ENCODE data around the gene ZNF512B. TPM values are rescaled to one million over a fixed set of nuclear protein-coding genes. Genes with fewer than 3 reads are reported as not detected.
"Not testable (repeated sequence)": the region's sequence is repeated elsewhere in the genome, so short reads cannot be mapped to it uniquely, and the experiment has no call there.

The ZNF512B gene
- 1 to 10 TPM; 1.3 to 2.9 TPM for total RNA-seq
- long read RNA-seq, partial matches to known transcripts, result 1 of 1 reads
- long read RNA-seq, other reads (novel, unspliced or antisense), result 0 of 1 reads

GRCh38 chr20:63969838-63970713 is at the start of gene ZNF512B:
Gene ZNF512B, minus strand, starts transcription at chr20:63969930. Its CDS starts 1,980 bp downstream, at chr20:63967950.
- DNase-seq (peak; percentile 36 to 64), ATAC-seq (no peak)
- intact Hi-C loops (cut with DNase I, micrococcal nuclease), result loop anchor here (5.0 to 10.0 kb wide), 3 partner anchors 65 to 435 kb away; partner anchors contain the start of gene PTK6 (in 2 of the 2)

- ATAC-seq (no peak), DNase-seq (no peak)
- intact Hi-C loops (cut with DNase I, micrococcal nuclease), result no loop called here
Measured at GRCh38 chr20:64015635-64016034, 45.9 kb upstream of the ZNF512B start.

GRCh38 chr20:64012385-64013154 is 42.8 kb upstream of the ZNF512B start:
- ATAC-seq; intact Hi-C loops (cut with DNase I, micrococcal nuclease); DNase-seq: not testable (repeated sequence)

GRCh38 chr20:64011366-64011779 is 41.6 kb upstream of the ZNF512B start:
- intact Hi-C loops (cut with DNase I, micrococcal nuclease), result no loop called here
- no peak for ATAC-seq
- no peak for DNase-seq

- ATAC-seq (no peak), DNase-seq (no peak)
- intact Hi-C loops (cut with DNase I, micrococcal nuclease), result no loop called here
Measured at GRCh38 chr20:64010711-64011237, 41.0 kb upstream of the ZNF512B start.

GRCh38 chr20:64009811-64010387 is 40.2 kb upstream of the ZNF512B start:
- DNase-seq, result no peak
- no peak for ATAC-seq
- intact Hi-C loops (cut with DNase I, micrococcal nuclease), result no loop called here

- no peak for ATAC-seq
- no peak for DNase-seq
- intact Hi-C loops (cut with DNase I, micrococcal nuclease), result no loop called here
Measured at GRCh38 chr20:64006902-64007301, 37.2 kb upstream of the ZNF512B start.

- ATAC-seq (no peak), DNase-seq (no peak)
- intact Hi-C loops (cut with DNase I, micrococcal nuclease), result no loop called here
Measured at GRCh38 chr20:64006490-64006889, 36.8 kb upstream of the ZNF512B start.

GRCh38 chr20:64005394-64005793 is 35.7 kb upstream of the ZNF512B start:
- DNase-seq, result no peak
- no peak for ATAC-seq
- intact Hi-C loops (cut with DNase I, micrococcal nuclease), result no loop called here

- ATAC-seq (peak; percentile 49), DNase-seq (no peak)
- intact Hi-C loops (cut with DNase I, micrococcal nuclease), result no loop called here
Measured at GRCh38 chr20:64003960-64004725, 34.4 kb upstream of the ZNF512B start.

- DNase-seq (no peak), ATAC-seq (peak; percentile 45)
- intact Hi-C loops (cut with DNase I, micrococcal nuclease), result no loop called here
Measured at GRCh38 chr20:64001607-64002011, 31.9 kb upstream of the ZNF512B start.

- no peak for ATAC-seq
- DNase-seq, result no peak
- intact Hi-C loops (cut with DNase I, micrococcal nuclease), result no loop called here
Measured at GRCh38 chr20:64000906-64001305, 31.2 kb upstream of the ZNF512B start.

- intact Hi-C loops (cut with DNase I, micrococcal nuclease), result no loop called here
- ATAC-seq, result no peak
- no peak for DNase-seq
Measured at GRCh38 chr20:63982937-63983336, 13.2 kb upstream of the ZNF512B start.

GRCh38 chr20:63980806-63981728 is 11.3 kb upstream of the ZNF512B start, which contains the start of gene PRPF6:
Gene PRPF6, plus strand, starts transcription at chr20:63981132. Its CDS starts 114 bp downstream, at chr20:63981246.
- peak; percentile 95 to 97 for DNase-seq
- intact Hi-C loops (cut with DNase I, micrococcal nuclease), result no loop called here
- ATAC-seq, result peak; percentile 89

- intact Hi-C loops (cut with DNase I, micrococcal nuclease), result no loop called here
- ATAC-seq (no peak), DNase-seq (no peak)
Measured at GRCh38 chr20:63980317-63980805, 10.6 kb upstream of the ZNF512B start.

GRCh38 chr20:63979557-63980316 is 10.0 kb upstream of the ZNF512B start, which contains the start of gene SAMD10:
Gene SAMD10, minus strand, starts transcription at chr20:63979642. Its CDS starts 175 bp downstream, at chr20:63979467.
- DNase-seq, result peak; percentile 68
- intact Hi-C loops (cut with DNase I, micrococcal nuclease), result loop anchor here (10.0 kb wide), 2 partner anchors 75 to 445 kb away; partner anchors contain the start of gene PTK6 (in 1 of the 2)
- peak; percentile 35 for ATAC-seq
